Measurements from ENCODE around the gene PKD2.
"Not testable (repeated sequence)": the region's sequence is repeated elsewhere in the genome, so short reads cannot be mapped to it uniquely, and the experiment has no call there.

PKD2 gene

DNA sequence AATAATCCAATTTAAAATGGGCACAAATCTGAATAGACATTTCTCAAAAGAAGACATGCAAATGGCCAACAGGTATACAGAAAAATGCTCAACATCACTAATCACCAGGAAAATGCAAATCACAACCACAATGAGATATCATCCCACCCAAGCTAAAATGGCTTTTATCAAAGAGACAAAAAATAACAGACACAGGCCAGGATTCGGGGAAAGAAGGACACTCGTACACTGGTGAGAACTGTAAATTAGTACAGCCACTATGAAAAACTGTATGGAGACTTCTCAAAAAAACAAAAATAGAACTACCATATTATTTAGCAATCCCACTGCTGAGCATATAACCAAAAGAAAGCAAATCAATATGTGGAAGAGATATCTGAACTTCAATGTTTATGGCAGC is 23.4 kb upstream of the PKD2 start:
- in situ Hi-C loops (cut with HindIII; ENCODE audit: low pct_ligation_motif_present, low pct_unique_long_range_greater_than_20kb, low sequenced_read_pairs), result no loop called here
- peak; percentile 22 for DNase-seq

DNA sequence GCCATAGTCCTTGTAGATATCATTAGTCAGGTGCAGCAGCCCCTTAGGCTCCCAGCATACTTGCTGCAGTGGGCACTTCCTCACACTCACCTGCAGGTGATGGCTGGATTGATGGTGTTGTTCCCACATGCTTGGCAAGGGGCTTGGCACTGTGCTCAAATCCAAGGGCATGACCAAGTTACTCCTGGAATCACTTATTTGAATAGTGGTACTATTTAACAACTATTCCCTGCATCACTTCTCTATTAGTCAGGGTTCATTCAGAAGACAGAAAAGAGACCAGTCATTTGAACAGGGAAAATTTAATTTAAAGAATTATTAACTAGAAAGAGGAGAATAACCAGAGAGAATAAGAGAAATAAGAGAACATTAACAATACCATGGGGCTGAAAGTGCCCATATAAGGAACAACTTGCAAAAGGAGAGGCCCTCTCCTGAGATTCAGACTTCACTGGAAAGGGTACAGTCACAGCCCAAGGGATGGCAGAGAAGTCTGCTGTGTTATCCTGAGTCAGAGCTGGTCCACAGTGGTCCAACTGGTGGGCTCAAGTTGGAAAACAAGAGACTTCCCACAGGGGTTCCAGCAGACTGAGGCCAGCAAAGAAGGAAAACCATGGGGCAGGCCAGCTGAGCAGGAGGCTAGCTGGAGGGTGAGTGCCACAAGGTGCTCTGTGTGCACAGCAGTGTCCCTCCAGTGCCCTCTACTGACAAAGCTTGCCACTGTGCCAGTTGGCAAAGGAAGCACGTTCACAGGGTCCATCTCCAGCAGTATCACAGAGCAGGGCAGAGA is 22.1 kb upstream of the PKD2 start:
- peak; percentile 87 for DNase-seq

DNA sequence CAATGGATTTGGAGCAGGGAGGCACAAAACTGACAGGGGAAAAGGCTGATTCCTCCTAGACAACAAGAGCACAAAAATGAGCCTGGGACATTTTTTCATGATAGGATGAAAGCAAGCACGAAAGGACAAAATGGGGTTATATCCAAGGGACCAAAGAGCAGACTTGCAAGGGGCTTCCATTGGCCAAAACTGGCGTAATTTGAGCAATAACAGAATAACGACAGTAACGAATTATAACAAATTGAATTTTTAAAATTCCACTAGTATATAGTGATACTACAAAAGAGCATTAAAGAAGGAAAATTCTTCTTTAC is 21.6 kb upstream of the PKD2 start:
- DNase-seq, result no peak
- in situ Hi-C loops (cut with HindIII; ENCODE audit: low pct_ligation_motif_present, low pct_unique_long_range_greater_than_20kb, low sequenced_read_pairs), result no loop called here

More for the DNA sequence above, 22.1 kb upstream of the PKD2 start:
- in situ Hi-C loops (cut with HindIII; ENCODE audit: low pct_ligation_motif_present, low pct_unique_long_range_greater_than_20kb, low sequenced_read_pairs), result no loop called here

DNA sequence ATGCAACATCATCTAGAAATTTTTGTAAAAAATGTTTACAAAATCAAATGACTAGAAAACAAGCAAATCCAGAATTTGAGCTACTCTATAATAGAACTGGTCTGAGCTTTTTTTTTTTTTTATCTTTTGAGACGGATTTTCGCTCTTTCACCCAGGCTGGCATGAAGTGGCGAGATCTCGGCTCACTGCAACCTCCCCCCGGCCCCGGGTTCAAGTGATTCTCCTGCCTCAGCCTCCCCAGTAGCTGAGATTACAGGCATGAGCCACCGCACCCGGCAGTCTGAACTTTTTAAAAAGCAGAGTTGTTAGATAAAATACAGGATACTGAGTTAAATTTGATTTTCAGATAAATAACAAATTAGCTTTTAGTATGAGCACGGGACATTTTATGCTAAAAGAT is 20.9 kb upstream of the PKD2 start:
- no peak for DNase-seq
- in situ Hi-C loops (cut with HindIII; ENCODE audit: low pct_ligation_motif_present, low pct_unique_long_range_greater_than_20kb, low sequenced_read_pairs), result no loop called here

DNA sequence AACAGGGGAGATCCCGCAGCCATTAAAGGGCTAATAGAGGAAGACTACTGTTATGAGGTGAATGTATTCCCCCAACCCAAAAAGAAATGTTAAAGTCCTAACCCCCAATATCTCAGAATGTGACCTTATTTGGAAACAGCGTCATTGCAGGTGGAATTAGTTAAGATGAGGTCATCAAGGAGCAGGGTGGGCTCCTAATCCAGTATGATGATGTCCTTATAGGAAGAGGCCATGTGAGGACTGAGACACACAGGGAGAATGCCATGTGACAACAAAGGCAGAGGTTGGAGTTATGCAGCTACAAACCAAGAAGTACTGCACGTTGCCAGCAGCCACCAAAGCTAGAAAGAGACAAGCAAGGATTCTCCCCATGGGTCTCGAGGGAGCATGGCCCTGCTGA is 17.7 kb upstream of the PKD2 start:
- in situ Hi-C loops (cut with HindIII; ENCODE audit: low pct_ligation_motif_present, low pct_unique_long_range_greater_than_20kb, low sequenced_read_pairs), result no loop called here
- no peak for DNase-seq

DNA sequence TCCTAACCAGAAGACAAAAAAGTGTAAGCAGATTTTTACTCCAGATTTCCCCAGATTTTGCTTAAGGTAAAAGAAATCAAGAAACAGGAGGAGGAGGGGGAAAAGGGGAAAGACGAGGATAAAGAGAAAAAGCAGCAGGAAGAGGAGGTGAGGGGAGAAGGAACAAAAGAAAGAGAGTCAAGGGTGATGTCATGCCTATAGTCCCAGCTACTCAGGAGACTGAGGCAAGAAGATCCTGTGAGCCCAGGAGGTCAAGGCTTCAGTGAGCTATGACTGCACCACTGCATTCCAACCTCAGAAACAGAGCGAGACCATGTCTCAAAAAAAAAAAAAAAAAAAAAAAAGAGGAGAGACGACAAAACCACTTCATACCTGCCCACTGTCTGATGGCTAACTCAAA is 12.0 kb upstream of the PKD2 start:
- in situ Hi-C loops (cut with HindIII; ENCODE audit: low pct_ligation_motif_present, low pct_unique_long_range_greater_than_20kb, low sequenced_read_pairs), result no loop called here
- no peak for DNase-seq

DNA sequence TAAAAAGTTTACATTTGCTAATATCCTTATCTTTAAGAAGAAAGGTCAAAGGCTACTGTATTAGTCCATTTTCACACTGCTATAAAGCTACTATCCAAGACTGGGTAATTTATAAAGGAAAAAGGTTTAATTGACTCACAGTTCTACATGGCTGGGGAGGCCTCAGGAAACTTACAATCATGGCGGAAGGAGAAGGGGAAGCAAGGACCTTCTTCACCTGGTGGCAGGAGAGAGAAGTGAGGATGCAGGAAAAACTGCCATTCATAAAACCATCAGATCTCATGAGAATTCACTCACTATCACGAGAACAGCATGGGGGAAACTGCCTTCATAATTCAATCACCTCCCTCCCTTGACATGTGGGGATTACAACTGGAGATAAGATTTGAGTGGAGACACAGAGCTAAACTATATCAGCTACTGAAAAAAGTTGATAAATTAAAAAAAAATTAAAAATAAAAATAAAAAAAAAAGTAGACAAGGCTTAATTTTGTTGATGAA is 8.2 kb upstream of the PKD2 start:
- in situ Hi-C loops (cut with HindIII; ENCODE audit: low pct_ligation_motif_present, low pct_unique_long_range_greater_than_20kb, low sequenced_read_pairs); DNase-seq: not testable (repeated sequence)

DNA sequence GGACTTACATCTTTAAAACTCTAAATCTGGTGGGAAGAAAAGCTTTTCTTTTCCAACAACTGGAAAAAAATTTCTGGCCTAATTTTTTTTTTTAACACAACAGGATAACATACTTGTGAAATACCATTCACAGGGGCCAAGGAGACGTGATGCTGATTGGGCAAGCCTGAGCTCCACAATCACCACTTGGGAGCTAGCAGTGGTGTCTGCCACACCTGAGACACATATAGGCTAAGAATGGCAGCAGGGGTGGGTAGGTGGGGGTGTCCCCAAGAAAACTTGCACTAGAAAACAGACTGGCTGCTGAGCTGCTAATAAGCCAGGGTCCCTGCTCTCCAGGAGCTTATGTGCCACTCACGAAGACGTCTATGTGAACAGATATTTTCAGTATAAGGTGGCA is 5.6 kb upstream of the PKD2 start:
- no peak for DNase-seq
- in situ Hi-C loops (cut with HindIII; ENCODE audit: low pct_ligation_motif_present, low pct_unique_long_range_greater_than_20kb, low sequenced_read_pairs), result no loop called here

DNA sequence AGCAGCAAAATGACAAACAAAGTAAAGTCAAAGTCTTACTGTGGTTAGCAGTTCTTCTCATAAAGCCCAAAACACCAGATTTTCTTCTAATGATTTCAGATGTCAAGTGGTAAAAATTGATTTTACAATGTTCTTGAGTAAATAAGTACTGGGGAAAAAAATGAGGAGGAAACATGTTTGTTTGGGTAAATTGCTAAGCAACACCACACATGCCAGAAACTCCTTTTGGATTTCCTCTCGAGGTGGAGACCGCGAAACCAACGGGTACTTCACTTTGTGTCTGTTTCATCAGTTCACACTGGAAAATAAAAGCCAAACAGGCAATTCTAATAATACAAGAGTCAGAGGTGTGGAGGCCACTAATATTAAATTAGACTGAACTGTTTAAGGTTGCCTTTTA is 4.6 kb upstream of the PKD2 start:
- DNase-seq, result no peak
- in situ Hi-C loops (cut with HindIII; ENCODE audit: low pct_ligation_motif_present, low pct_unique_long_range_greater_than_20kb, low sequenced_read_pairs), result no loop called here

DNA sequence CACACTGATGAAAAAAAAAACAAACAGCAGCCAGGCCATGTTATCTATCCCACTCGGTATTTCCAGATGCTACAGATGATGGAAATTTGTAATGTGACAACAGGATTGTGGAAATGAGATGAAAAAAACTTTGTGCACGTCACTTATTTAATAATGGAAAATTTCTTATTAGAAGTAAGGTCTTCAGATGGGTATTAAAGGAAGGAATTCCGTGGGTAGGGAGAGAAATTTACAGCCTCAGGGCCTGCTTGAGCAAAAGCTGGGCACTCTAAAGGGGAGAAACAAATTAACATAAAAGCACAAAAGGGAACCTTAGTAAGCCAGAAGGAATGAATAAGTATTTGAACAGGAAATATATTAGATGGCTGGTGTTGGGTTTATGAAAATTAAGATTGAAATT is 4.2 kb upstream of the PKD2 start:
- in situ Hi-C loops (cut with HindIII; ENCODE audit: low pct_ligation_motif_present, low pct_unique_long_range_greater_than_20kb, low sequenced_read_pairs), result no loop called here
- no peak for DNase-seq

DNA sequence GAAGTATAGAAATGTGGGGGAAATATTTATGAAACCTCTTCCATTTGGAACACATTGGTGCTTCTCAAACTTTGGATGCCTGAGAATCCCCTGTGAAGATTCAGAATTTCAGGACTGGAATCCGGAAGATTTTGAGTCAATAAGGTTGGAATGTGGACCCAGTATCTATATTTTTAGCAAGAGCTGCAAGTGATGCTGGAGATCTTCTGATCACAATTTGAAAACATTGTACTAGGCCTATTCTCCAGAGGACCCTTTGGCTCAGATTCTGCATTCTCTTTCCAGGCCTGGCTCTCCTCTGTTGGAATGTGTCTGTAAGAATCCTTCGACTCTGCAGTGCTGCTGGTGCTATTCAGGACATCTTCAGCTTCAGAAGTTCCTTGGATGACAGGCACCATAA is 2.4 kb upstream of the PKD2 start:
- in situ Hi-C loops (cut with HindIII; ENCODE audit: low pct_ligation_motif_present, low pct_unique_long_range_greater_than_20kb, low sequenced_read_pairs), result no loop called here
- no peak for DNase-seq

DNA sequence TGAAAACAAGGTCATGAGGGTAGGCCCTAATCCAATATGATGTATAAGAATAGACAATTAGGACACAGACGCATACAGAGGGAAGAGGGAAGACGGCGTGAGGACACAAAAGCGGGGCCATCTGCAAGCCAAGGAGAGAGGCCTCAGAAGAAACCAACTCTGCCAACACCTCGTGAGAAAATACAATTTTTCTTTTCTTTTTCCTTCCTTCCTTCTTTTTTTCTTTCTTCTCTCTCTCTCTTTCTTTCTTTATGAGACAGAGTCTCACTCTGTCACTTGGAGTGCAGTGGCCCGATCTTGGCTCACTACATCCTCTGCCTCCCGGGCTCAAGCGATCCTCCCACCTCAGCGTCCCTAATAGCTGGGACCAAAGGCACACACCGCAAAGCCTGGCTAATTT is 1.5 kb upstream of the PKD2 start:
- no peak for DNase-seq
- in situ Hi-C loops (cut with HindIII; ENCODE audit: low pct_ligation_motif_present, low pct_unique_long_range_greater_than_20kb, low sequenced_read_pairs), result no loop called here

DNA sequence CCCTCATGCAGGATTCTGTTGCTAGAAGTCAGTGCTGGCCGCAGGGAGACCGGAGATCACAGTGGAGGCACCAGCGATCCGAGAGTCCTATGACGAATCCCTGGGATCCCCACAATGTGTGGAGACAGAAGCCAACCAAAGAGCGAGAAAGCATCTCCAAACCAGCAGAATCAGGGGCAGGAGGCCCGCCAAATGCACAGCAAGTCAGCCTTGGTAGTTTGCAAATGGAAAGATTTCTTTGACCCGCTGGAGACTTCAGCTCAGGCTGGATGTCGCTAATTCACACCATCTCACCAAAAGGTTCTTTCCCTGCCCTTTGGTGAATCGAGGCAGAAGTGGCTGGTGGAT is 505 bp upstream of the PKD2 start:
- in situ Hi-C loops (cut with HindIII; ENCODE audit: low pct_ligation_motif_present, low pct_unique_long_range_greater_than_20kb, low sequenced_read_pairs), result no loop called here
- no peak for DNase-seq

DNA sequence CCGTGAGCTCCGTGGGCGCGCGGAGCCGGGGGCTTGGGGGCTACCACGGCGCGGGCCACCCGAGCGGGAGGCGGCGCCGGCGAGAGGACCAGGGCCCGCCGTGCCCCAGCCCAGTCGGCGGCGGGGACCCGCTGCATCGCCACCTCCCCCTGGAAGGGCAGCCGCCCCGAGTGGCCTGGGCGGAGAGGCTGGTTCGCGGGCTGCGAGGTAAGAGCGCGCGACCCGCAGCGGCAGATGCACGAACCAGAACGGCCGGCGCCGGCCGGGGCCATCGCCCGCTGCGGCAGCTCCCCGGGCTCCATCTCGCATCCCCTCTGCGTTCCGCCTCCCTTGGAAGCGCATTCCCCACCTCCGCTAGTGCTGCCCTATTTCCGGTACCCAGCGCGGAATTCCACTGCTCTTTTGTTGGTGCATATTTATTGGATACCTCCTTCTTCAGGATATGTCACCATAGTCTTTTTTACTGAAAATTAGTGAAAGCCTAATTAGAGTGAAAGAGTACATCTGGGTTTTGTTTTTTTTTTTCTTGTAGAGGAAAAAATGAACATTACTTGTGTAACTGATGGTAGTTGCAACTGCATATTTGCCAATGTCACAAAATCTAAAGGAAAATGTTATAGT is 797 bp downstream of the PKD2 start:
- in situ Hi-C loops (cut with HindIII; ENCODE audit: low pct_ligation_motif_present, low pct_unique_long_range_greater_than_20kb, low sequenced_read_pairs), result no loop called here
- peak; percentile 53 for DNase-seq

DNA sequence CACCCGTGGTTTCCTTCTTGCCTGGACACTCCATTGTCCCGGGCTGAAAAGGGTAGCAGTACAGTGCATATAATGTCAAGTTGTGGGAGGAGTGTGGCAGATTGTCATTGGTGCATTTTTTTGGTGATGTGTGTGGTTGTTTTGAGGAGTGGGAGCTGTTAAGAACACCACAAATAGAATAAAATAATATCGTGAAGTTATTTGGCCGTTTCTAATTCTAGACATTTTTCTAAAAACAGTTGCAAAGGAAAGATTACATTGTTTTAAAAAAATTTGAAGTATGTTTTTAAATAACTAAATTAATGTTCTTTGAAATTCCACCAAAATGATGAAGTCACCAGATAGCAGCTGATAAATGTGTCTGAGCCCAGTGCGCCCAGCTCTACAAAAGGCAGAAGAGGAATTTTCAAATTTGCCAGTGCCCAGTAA is 1.3 kb downstream of the PKD2 start:
- in situ Hi-C loops (cut with HindIII; ENCODE audit: low pct_ligation_motif_present, low pct_unique_long_range_greater_than_20kb, low sequenced_read_pairs), result no loop called here
- no peak for DNase-seq

DNA sequence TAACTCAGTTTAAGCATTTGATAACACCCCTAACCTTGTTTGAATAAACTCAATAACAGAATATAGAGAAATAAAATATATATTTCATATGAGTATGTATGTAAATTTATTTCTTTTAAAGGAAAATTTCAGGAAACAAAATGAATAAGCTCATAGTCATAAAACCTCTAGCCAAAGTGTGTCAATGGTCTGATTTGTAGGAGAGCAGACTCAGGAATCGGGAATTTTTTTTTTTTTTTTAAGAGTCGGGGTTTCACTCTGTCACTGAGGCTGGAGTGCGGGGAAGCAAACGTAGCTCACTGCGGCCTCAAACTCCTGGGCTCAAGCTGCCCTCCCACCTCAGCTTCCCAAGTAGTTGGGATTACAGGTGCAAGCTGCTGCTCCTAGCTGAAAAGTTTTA is 2.4 kb downstream of the PKD2 start:
- in situ Hi-C loops (cut with HindIII; ENCODE audit: low pct_ligation_motif_present, low pct_unique_long_range_greater_than_20kb, low sequenced_read_pairs), result no loop called here
- no peak for DNase-seq

DNA sequence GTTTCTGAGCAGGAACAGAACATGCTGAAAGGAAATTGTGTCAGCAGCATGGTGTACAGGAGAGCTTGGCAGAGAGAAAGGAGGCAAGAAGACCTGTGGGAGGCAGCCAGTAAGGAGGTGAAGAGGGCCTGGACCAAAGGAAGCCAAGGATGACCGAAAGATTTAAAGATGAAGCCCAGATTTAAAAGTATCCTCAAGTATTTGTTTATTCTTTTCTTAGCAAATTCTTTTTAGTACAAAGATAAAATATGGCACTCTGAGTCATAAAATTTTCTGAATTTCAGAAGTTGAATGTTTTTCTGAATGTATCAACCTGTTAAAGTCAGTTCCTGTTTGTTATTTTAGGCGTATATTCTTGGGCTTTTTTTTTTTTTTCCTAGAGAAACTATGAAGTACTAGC is 3.5 kb downstream of the PKD2 start:
- no peak for DNase-seq
- in situ Hi-C loops (cut with HindIII; ENCODE audit: low pct_ligation_motif_present, low pct_unique_long_range_greater_than_20kb, low sequenced_read_pairs), result no loop called here

DNA sequence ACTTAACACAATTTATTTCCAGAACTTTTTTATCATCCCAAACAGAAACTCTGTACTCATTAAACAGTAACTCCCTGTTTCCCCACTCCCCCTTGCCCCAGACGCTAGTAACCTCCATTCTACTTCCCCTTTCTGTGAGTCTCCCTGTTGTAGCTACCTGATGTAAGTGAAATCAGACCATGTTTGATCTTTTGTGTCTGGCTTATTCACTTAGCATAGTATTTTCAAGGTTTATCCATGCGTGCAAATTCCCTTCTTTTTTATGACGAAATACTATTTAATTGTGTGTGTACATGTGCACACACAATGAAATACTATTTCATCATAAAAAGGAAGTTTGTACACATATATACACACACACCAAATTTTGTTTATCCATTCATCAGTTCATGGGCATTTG is 5.2 kb downstream of the PKD2 start:
- in situ Hi-C loops (cut with HindIII; ENCODE audit: low pct_ligation_motif_present, low pct_unique_long_range_greater_than_20kb, low sequenced_read_pairs), result no loop called here
- no peak for DNase-seq

DNA sequence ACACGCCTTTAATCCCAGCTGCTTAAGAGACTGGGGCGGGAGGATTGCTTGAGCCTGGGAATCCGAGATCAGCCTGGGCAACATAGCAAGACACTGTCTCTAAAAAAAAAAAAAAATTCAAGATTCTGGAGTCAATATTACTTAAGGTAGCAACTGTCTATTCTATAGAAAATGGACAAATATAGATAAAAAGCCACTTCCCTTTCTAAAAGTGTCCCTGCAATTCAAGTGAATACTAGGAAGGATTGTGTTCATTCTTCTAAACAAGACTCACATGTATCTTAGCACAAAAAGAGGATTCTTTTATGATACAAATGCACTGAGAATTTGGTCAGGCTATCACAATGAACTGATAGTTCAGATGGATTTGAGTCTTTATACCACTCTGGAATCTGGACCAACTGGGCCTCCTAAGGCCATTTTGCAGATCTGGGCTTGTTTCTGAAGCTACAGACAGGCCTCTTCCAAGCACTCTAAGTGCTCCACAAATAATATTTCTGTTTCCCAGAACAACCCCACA is 7.0 kb downstream of the PKD2 start:
- in situ Hi-C loops (cut with HindIII; ENCODE audit: low pct_ligation_motif_present, low pct_unique_long_range_greater_than_20kb, low sequenced_read_pairs), result no loop called here
- no peak for DNase-seq

DNA sequence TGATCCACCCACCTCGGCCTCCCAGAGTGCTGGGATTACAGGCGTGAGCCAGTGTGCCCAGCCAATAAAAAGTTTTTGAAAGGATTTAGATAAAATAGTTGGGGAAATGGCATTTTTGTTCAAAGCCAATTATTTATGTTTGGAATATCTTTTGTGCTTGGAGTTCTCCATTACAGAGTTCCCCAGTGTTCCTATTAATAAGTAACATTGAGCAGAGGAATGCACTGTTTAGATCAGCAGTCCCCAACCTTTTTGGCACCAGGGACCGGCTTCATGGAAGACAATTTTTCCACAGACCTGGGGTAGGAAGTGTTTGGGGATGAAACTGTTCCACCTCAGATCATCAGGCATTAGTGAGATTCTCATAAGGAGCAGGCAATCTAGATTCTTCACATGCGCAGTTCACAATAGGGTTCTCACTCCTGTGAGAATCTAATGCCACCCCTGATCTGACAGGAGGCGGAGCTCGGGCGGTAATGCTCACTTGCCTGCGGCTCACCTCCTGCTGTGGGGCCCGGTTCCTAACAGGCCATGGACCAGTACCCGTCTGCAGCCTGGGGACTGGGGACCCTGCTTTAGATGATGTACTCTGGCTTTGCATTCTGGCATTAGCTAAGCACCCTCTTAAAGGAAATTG is 8.3 kb downstream of the PKD2 start:
- in situ Hi-C loops (cut with HindIII; ENCODE audit: low pct_ligation_motif_present, low pct_unique_long_range_greater_than_20kb, low sequenced_read_pairs), result no loop called here
- DNase-seq, result peak; percentile 57

Data from ACHN (cell line).